GM23248 (cell line): Measurements from ENCODE around the gene PPP5C. TPM values are rescaled to one million over a fixed set of nuclear protein-coding genes. Genes with fewer than 3 reads are reported as not detected.

Experiments
- DNase-seq: peaks from one replicate; pipeline ENCODE4 v3.0.0-alpha.2; 2015
- H2AFZ ChIP-seq: fragments of 200-600 bp; sonication (generic); 2 replicates; pipeline ENCODE4 v1.6.1; 2016; ENCODE audit warnings: antibody characterized with exemption
- H3F3A ChIP-seq: fragments of 200-600 bp; sonication (generic); 2 replicates; pipeline ENCODE4 v1.6.1; 2016; ENCODE audit warnings: mild to moderate bottlenecking, antibody characterized with exemption, mixed run types; ENCODE audit not compliant: insufficient read depth
- H3K27ac ChIP-seq: fragments of 200-600 bp; sonication (generic); 2 replicates; pipeline ENCODE4 v1.5.1; 2016; ENCODE audit warnings: mild to moderate bottlenecking
- H3K27me3 ChIP-seq: fragments of 200-600 bp; sonication (generic); replicated peaks from 2 replicates; pipeline ENCODE4 v1.6.1; 2016; ENCODE audit warnings: mild to moderate bottlenecking; ENCODE audit not compliant: insufficient read depth
- H3K36me3 ChIP-seq: fragments of 200-600 bp; sonication (generic); 2 replicates; pipeline ENCODE4 v1.6.1; 2016; ENCODE audit warnings: low read depth, mild to moderate bottlenecking
- H3K4me1 ChIP-seq: fragments of 200-600 bp; sonication (generic); 2 replicates; pipeline ENCODE4 v1.6.1; 2016; ENCODE audit warnings: mild to moderate bottlenecking; ENCODE audit not compliant: insufficient read depth
- H3K4me2 ChIP-seq: fragments of 200-600 bp; sonication (generic); one replicate; pipeline ENCODE4 v1.6.1; 2016; ENCODE audit warnings: mild to moderate bottlenecking; ENCODE audit not compliant: unreplicated experiment
- H3K4me3 ChIP-seq: fragments of 200-600 bp; sonication (generic); 2 replicates; pipeline ENCODE4 v1.5.1; 2016; ENCODE audit warnings: mild to moderate bottlenecking
- H3K79me2 ChIP-seq: fragments of 200-600 bp; sonication (generic); 2 replicates; pipeline ENCODE4 v1.6.1; 2016; ENCODE audit warnings: mild to moderate bottlenecking; ENCODE audit not compliant: insufficient read depth
- H3K9ac ChIP-seq: fragments of 200-600 bp; sonication (generic); 2 replicates; pipeline ENCODE4 v1.6.1; 2016; ENCODE audit warnings: mild to moderate bottlenecking
- H3K9me2 ChIP-seq: fragments of 200-600 bp; sonication (generic); 2 replicates; pipeline ENCODE4 v1.6.1; 2016; ENCODE audit warnings: mixed run types, mild to moderate bottlenecking, moderate library complexity; ENCODE audit not compliant: insufficient read depth
- H3K9me3 ChIP-seq: fragments of 200-600 bp; sonication (generic); one replicate; pipeline ENCODE4 v1.6.1; 2017; ENCODE audit warnings: low read depth
- H4K20me1 ChIP-seq: fragments of 200-600 bp; sonication (generic); 2 replicates; pipeline ENCODE4 v1.6.0; 2016; ENCODE audit not compliant: insufficient read depth
- EZH2 ChIP-seq: fragments of 200-600 bp; sonication (generic); IDR thresholded peaks from 2 replicates; pipeline ENCODE4 v1.6.1; 2018; ENCODE audit warnings: antibody characterized with exemption, mild to moderate bottlenecking; ENCODE audit not compliant: insufficient read depth, poor library complexity, severe bottlenecking
- EZH2phosphoT487 ChIP-seq: fragments of 200-600 bp; sonication (generic); IDR thresholded peaks from 2 replicates; pipeline ENCODE4 v1.6.1; 2018; ENCODE audit warnings: antibody characterized with exemption, moderate library complexity, mild to moderate bottlenecking, low read depth; ENCODE audit not compliant: insufficient read depth
- WGBS, 2 experiments: methylation state at CpG; one replicate each; pipeline ENCODE4 v1.1.6; 2015 to 2017; ENCODE audit warnings: low lambda C conversion rate in 2 of 2, low coverage in 1 of 2; ENCODE audit errors: missing lambda C conversion rate in 2 of 2; 5-methylcytosine and 5-hydroxymethylcytosine counted together
- in situ Hi-C: fragments of 300-500 bp; cut with MboI; formaldehyde crosslinking; loops from 2 replicates; pipeline ENCODE4 v1.15.0; 2020
- polyA plus RNA-seq: library from polyadenylated mRNA; unstranded; fragments of >200 nt; fragmentation: Nextera tagmentation; extraction: Ambion mirVana; gene quantifications from 2 replicates; pipeline ENCODE4 v1.2.1, GENCODE V29; 2016
- total RNA-seq: library from RNA; depleted of rRNA; stranded (reverse); fragments of >200 nt; shearing (Covaris generic); gene quantifications from 2 replicates; pipeline ENCODE4 v1.2.3, GENCODE V29; 2014

Gene PPP5C
- total and polyA plus RNA-seq, 2 experiments from 2014 or later = 47.3 to 60.8 TPM

DNA sequence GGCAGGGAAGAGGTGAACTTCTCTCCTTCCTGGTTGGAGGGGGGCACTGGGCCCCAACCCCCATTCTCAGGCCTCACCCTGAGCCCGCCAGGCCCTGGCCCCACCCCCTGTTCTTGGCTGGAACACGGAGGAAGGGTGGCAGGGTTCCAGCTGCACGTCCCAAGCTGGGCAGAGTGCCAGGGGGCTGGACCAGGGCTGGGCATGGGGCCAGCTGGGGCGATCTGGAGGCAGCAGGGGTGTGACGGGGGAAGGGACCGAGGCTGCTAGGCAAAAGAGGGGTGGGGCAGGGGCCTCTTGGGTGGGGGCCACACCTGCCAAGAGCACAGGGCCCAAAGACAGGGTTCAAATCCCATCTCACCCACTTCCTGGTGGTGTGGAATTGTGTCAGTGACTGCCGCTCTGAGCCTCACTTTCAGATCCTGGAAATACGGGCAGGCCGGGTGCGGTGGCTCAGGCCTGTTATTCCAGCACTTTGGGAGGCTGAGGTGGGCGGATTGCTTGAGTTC lies 47.8 kb upstream of the PPP5C start:
- Histone ChIP-seq H3K4me3 (peak overlapping the region; percentile 25; the same call in 1 of the 2 replicates), H3K9me2 (no peaks in the 10 kb centered on the region), H3K4me2 (peak overlapping the region; percentile 48), H3K9ac (no peak overlapping the region), H3K27me3 (no peaks in the 10 kb centered on the region), H3K27ac (no peak overlapping the region), H3K9me3 (no peaks in the 10 kb centered on the region), H3K79me2 (no peaks in the 10 kb centered on the region), H3K36me3 (no peaks in the 10 kb centered on the region), H4K20me1 (no peaks in the 10 kb centered on the region), H2AFZ (peak overlapping the region; percentile 59; the same call in 1 of the 2 replicates), H3F3A (no peaks in the 10 kb centered on the region), H3K4me1 (peaks cover 24% of the 10 kb centered on the region)
- peak; percentile 88 for DNase-seq
- TF ChIP-seq EZH2phosphoT487 = no peak
- TF ChIP-seq EZH2 = no peak
- in situ Hi-C loops = no loop called here
- WGBS, 2 experiments = 5 to 6% methylated on average over 8 to 11 of the region's 11 CpGs

DNA sequence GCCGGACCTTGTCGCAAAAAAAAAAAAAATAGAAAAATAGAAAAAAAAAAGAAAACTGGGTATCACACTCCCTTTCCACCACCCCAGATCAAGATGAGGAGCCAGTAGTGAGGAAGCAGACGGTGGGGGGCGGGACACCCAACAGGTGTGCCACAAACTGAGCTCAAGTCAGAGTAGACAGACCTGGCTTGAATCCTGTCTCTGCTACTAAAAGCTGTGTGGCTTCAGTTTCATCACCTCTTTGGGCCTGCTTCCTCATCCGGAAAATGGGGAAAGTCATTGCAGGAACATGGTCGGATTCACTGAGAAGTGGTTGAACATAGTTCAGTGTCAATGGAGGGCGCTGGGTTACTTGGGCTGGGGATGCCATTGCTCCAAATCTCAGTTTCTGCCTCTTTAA lies 47.2 kb upstream of the PPP5C start:
- DNase-seq = no peak
- WGBS, 2 experiments = 67 to 69% methylated on average over 7 of the region's 7 CpGs

DNA sequence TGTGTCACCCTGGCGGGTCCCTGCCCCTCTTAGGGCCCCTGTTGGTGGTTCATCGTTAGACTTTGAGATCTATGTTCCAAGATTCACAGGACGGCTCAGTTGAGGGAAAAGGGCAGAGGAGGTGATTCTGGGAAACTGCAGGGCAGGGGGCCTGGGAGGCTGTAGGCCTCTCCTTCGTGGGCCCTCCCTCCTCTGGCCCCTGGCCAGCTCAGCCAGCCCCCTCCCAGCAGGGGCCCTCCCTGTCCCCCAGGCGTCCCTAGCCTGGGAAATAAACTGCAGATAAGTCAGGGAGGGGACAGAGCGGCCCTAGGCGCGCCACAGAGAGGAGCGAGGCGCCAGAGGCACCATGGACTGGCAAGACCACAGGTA lies 43.6 kb upstream of the PPP5C start:
- no peaks in the 10 kb centered on the region for H3K27me3 ChIP-seq
- no peaks in the 10 kb centered on the region for H4K20me1 ChIP-seq
- no peak for DNase-seq
- H3K36me3 ChIP-seq = no peaks in the 10 kb centered on the region
- in situ Hi-C loops = no loop called here
- no peak overlapping the region for H3K4me2 ChIP-seq
- TF ChIP-seq EZH2 (no peak), EZH2phosphoT487 (no peak)
- no peak overlapping the region for H3K9ac ChIP-seq
- no peaks in the 10 kb centered on the region for H3K9me3 ChIP-seq
- H3K27ac ChIP-seq = no peak overlapping the region
- H3K4me3 ChIP-seq = no peak overlapping the region
- H3K9me2 ChIP-seq = no peaks in the 10 kb centered on the region
- H3K79me2 ChIP-seq = no peaks in the 10 kb centered on the region
- H3F3A ChIP-seq = no peaks in the 10 kb centered on the region
- 87 to 94% methylated on average over 9 to 10 of the region's 10 CpGs for WGBS, 2 experiments
- peaks cover 17% of the 10 kb centered on the region for H3K4me1 ChIP-seq
- no peak overlapping the region for H2AFZ ChIP-seq

More for the DNA sequence above, 47.2 kb upstream of the PPP5C start:
- Histone ChIP-seq H3K9me3 (no peaks in the 10 kb centered on the region), H3K27me3 (no peaks in the 10 kb centered on the region), H3K4me1 (peaks cover 24% of the 10 kb centered on the region), H3K36me3 (no peaks in the 10 kb centered on the region), H2AFZ (no peak overlapping the region), H3K79me2 (no peaks in the 10 kb centered on the region), H4K20me1 (no peaks in the 10 kb centered on the region), H3K4me3 (no peak overlapping the region), H3F3A (no peaks in the 10 kb centered on the region), H3K27ac (no peak overlapping the region), H3K4me2 (no peak overlapping the region), H3K9me2 (no peaks in the 10 kb centered on the region), H3K9ac (no peak overlapping the region)
- in situ Hi-C loops = no loop called here
- TF ChIP-seq EZH2 (no peak), EZH2phosphoT487 (no peak)

DNA sequence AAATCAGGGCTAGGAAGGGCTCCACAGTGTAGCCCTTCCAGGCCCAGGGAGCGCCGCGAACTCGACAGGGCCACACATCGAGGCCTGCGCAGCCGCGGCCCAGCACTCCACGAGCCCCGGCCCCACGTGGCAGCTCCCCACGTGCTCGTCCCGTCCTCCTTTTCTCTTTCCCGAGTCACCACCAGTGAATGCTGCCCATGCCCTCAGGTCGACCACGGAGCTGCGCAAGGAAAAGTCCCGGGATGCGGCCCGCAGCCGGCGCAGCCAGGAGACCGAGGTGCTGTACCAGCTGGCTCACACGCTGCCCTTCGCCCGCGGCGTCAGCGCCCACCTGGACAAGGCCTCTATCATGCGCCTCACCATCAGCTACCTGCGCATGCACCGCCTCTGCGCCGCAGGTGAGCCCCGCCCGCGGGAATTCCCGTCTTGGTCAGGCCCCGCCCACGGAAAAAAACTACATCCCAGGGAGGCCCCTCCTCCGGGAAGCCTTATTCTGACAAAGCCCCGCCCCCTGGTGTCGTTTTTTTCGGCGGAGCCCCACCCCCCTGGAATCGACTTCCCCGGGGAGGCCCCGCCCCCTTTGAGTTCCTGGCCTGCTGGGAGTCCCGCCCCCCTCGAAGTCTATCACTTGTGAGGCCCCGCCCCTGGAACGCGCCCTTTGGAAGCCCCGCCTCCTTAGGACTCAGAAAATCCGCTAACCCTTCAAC lies 43.0 kb upstream of the PPP5C start:
- Histone ChIP-seq H3K36me3 (no peaks in the 10 kb centered on the region), H2AFZ (no peak overlapping the region), H3K27ac (no peak overlapping the region), H3K9me3 (no peaks in the 10 kb centered on the region), H3K4me3 (no peak overlapping the region), H3K27me3 (no peaks in the 10 kb centered on the region), H3K79me2 (no peaks in the 10 kb centered on the region), H3K4me2 (no peak overlapping the region), H4K20me1 (no peaks in the 10 kb centered on the region), H3K9me2 (no peaks in the 10 kb centered on the region), H3K9ac (no peak overlapping the region), H3F3A (no peaks in the 10 kb centered on the region), H3K4me1 (peaks cover 12% of the 10 kb centered on the region)
- WGBS, 2 experiments = 66 to 73% methylated on average over 46 to 54 of the region's 56 CpGs
- peak; percentile 47 for DNase-seq
- TF ChIP-seq EZH2phosphoT487 = no peak
- no peak for TF ChIP-seq EZH2
- in situ Hi-C loops = no loop called here

DNA sequence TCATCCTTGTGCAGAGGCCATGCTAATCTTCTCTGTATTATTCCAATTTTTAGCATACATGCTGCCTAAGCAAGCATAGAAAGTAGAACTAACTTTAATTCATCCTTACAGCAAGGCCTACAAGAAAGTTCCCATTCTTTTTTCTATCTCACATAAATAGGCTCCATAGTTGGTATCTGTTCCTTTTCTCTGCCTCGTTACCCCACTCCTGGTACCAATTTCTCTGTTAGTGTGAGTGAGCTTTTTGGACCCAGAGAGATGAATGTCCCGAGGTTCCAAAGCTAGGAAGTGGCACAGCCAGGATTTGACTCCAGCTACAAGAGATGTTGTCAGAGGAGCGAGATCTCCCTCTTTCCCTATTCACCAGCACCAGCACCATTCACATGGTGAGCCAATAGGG lies 40.4 kb upstream of the PPP5C start:
- Histone ChIP-seq H3K4me2 (no peak overlapping the region), H3K9ac (no peak overlapping the region), H4K20me1 (no peaks in the 10 kb centered on the region), H3K9me3 (no peaks in the 10 kb centered on the region), H3K4me3 (no peak overlapping the region), H3F3A (no peaks in the 10 kb centered on the region), H3K9me2 (no peaks in the 10 kb centered on the region), H3K79me2 (no peaks in the 10 kb centered on the region), H3K36me3 (no peaks in the 10 kb centered on the region), H2AFZ (no peak overlapping the region), H3K27me3 (no peaks in the 10 kb centered on the region), H3K27ac (no peak overlapping the region), H3K4me1 (no peaks in the 10 kb centered on the region)
- WGBS, 2 experiments = 83 to 89% methylated on average over 3 of the region's 3 CpGs
- no peak for DNase-seq
- in situ Hi-C loops = no loop called here
- no peak for TF ChIP-seq EZH2
- TF ChIP-seq EZH2phosphoT487 = no peak
